RWPE2 (cell line): ENCODE results near the gene USP37.

Source experiments
- ATAC-seq: fragments of 200-7000 bp; cut with Tn5 transposase; 3 replicates; pipeline ENCODE4 v1.9.1; 2021; ENCODE audit warnings: low read depth
- DNase-seq: peaks from one replicate; pipeline ENCODE4 v3.0.0-alpha.2; 2020; ENCODE audit warnings: low spot score
- H3K27ac ChIP-seq: fragments of 450-650 bp; 2 replicates; pipeline ENCODE4 v1.5.1; 2017; ENCODE audit warnings: mild to moderate bottlenecking; ENCODE audit not compliant: poor library complexity, severe bottlenecking
- H3K27me3 ChIP-seq: fragments of 250-450 bp; sonication (Bioruptor Pico); 2 replicates; pipeline ENCODE4 v1.5.1; 2021; ENCODE audit warnings: mild to moderate bottlenecking, moderate library complexity; ENCODE audit not compliant: insufficient read depth, poor library complexity, severe bottlenecking
- H3K36me3 ChIP-seq: fragments of 250-450 bp; sonication (Bioruptor Pico); 2 replicates; pipeline ENCODE4 v1.5.1; 2020; ENCODE audit warnings: low read depth, mild to moderate bottlenecking, moderate library complexity
- H3K4me1 ChIP-seq: fragments of 250-450 bp; sonication (Bioruptor Pico); 2 replicates; pipeline ENCODE4 v1.5.1; 2021; ENCODE audit warnings: mild to moderate bottlenecking, moderate library complexity; ENCODE audit not compliant: insufficient read depth, poor library complexity, severe bottlenecking
- H3K4me3 ChIP-seq: fragments of 250-450 bp; sonication (Bioruptor Pico); 2 replicates; pipeline ENCODE4 v1.5.1; 2021; ENCODE audit warnings: mild to moderate bottlenecking, moderate library complexity; ENCODE audit not compliant: severe bottlenecking
- H3K9me3 ChIP-seq: fragments of 250-450 bp; sonication (Bioruptor Pico); 2 replicates; pipeline ENCODE4 v1.5.1; 2021; ENCODE audit warnings: mild to moderate bottlenecking, moderate library complexity; ENCODE audit not compliant: severe bottlenecking
- CTCF ChIP-seq: fragments of 450-650 bp; IDR thresholded peaks from one replicate; pipeline ENCODE4 v1.5.1; 2017; ENCODE audit warnings: mild to moderate bottlenecking, moderate library complexity; ENCODE audit not compliant: poor library complexity, severe bottlenecking

The USP37 gene

GRCh38 chr2:218482651-218483050, 85.5 kb downstream of the USP37 start:
- ATAC-seq: no peak
- Histone ChIP-seq H3K36me3 (peaks cover 71% of the 10 kb centered on the region), H3K27ac (no peak overlapping the region), H3K27me3 (no peaks in the 10 kb centered on the region), H3K9me3 (no peaks in the 10 kb centered on the region), H3K4me3 (no peak overlapping the region), H3K4me1 (no peaks in the 10 kb centered on the region)
- TF ChIP-seq CTCF: no peak
- DNase-seq: no peak

- no peak for TF ChIP-seq CTCF
- H3K27ac ChIP-seq: no peak overlapping the region
- no peaks in the 10 kb centered on the region for H3K27me3 ChIP-seq
- H3K4me3 ChIP-seq: no peak overlapping the region
- H3K4me1 ChIP-seq: no peaks in the 10 kb centered on the region
- H3K36me3 ChIP-seq: peaks cover 78% of the 10 kb centered on the region
- DNase-seq: no peak
- H3K9me3 ChIP-seq: no peaks in the 10 kb centered on the region
- ATAC-seq: no peak
Measured at GRCh38 chr2:218479595-218479994, 88.6 kb downstream of the USP37 start.

GRCh38 chr2:218478544-218478943, 89.6 kb downstream of the USP37 start:
- peaks cover 81% of the 10 kb centered on the region for H3K36me3 ChIP-seq
- no peak overlapping the region for H3K27ac ChIP-seq
- H3K4me3 ChIP-seq: no peak overlapping the region
- ATAC-seq (no peak), DNase-seq (no peak)
- H3K27me3 ChIP-seq: no peaks in the 10 kb centered on the region
- no peak for TF ChIP-seq CTCF
- no peaks in the 10 kb centered on the region for H3K4me1 ChIP-seq
- H3K9me3 ChIP-seq: no peaks in the 10 kb centered on the region

GRCh38 chr2:218477247-218477646, 90.9 kb downstream of the USP37 start:
- Histone ChIP-seq H3K4me1 (no peaks in the 10 kb centered on the region), H3K27me3 (no peaks in the 10 kb centered on the region), H3K9me3 (no peaks in the 10 kb centered on the region), H3K4me3 (no peak overlapping the region), H3K27ac (no peak overlapping the region), H3K36me3 (peaks cover 83% of the 10 kb centered on the region)
- no peak for DNase-seq
- TF ChIP-seq CTCF: no peak
- ATAC-seq: no peak

GRCh38 chr2:218476676-218477075, 91.5 kb downstream of the USP37 start:
- DNase-seq: no peak
- H3K36me3 ChIP-seq: peaks cover 77% of the 10 kb centered on the region

More at GRCh38 chr2:218476676-218477075, 91.5 kb downstream of the USP37 start:
- no peak for TF ChIP-seq CTCF
- Histone ChIP-seq H3K27me3 (no peaks in the 10 kb centered on the region), H3K4me3 (no peak overlapping the region), H3K9me3 (no peaks in the 10 kb centered on the region), H3K27ac (no peak overlapping the region), H3K4me1 (no peaks in the 10 kb centered on the region)
- no peak for ATAC-seq
